SH-SY5Y (cell line): Measurements from ENCODE around the gene ONECUT3.

Experiments
- GATA2 ChIP-seq: IDR thresholded peaks from 2 replicates; pipeline ENCODE4 v1.6.1; 2011; ENCODE audit warnings: mild to moderate bottlenecking, low read depth, low read length
- GATA3 ChIP-seq: IDR thresholded peaks from 2 replicates; pipeline ENCODE4 v1.6.1; 2011; ENCODE audit warnings: low read depth, mild to moderate bottlenecking, low read length, moderate library complexity

ONECUT3 gene

DNA sequence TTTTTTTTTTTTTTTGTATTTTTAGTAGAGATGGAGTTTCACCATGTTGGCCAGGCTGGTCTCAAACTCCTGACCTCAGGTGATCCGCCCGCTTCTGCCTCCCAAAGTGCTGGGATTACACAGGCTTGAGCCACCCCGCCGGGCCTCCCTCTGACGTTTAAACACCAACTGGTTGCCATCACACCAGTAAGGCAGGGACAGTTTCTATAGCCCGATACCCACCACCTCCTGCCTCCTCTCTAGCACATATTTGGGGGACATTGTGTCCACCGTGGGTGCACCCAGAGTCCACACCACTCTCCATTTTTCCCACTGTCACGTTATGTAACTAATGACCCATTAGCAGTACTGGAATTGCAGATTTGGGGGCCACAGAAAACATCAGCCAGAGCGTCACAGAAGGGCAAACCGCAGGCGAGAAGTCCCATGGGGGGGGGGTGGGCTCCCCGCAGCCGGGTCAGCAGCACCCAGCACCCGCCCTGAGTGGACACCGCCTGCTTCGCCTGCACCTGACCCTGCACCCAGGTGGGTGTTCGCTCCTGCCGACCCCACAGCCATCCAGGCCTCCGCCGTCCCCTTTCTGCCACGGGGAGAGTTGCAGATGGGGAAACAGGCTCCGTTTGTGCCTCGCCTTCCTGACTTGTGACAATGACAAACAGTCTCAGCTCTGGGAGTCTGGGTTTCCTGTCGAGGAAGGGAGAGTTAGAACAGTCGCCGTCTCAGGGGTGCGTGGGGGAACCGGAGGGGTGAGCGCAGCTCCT, 3.6 kb downstream of the ONECUT3 start:
- TF ChIP-seq GATA2 = no peak
- no peak for TF ChIP-seq GATA3

DNA sequence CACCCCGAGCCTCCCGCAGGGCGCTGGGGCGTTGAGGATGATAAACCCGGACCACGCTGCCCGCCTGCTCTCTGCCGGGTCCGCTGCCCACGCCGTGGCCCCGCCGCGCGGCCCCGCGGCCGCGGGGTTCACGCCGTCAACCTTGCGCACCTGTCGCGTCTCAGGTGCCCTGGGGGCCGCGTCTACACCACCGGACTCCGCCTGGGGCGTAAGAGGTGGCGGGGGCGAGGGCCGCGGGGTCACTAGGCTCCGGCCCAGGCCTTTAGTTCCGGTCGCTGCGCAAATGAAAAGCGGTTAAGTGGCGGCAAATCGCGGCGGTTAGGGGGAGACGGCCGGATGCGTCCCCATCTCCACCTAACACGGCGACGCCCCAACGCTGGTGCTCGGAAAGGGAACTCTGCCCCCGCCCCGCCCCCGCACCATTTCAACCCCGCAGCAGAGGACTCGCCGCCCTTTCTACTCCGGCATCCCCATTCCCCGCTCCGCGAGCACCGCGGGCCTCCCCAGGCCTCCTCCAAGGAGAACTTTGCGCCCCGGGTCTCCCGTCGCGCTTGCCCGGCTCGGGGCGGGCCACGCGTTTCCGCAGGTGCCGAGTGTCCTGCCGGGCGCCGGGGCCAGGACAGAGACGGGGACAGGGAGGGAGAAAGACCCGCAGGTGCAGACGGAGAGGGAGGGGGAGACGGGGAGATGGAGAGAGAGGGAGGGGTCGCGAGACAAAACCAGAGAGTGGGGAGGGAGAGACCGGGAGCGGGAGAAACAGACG, 4.3 kb downstream of the ONECUT3 start:
- TF ChIP-seq GATA2 (no peak), GATA3 (no peak)

DNA sequence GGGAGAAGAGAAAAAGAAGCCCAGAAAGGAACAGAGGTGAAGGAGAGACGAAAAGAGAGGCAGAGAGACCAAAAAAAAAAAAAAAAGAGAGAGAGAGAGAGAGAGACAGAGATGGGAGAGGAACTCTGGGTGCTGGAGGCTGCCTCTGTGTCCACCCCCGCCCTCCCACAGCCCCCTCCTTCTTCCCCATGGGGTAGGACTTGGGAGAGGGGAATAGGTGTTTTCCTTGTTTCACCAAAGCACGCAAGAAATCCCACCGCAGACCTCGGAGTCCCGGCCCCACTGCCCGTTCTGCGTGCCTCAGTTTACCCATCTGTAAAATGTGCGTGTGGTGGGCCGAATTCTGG, 4.9 kb downstream of the ONECUT3 start:
- TF ChIP-seq GATA2 (no peak), GATA3 (no peak)

DNA sequence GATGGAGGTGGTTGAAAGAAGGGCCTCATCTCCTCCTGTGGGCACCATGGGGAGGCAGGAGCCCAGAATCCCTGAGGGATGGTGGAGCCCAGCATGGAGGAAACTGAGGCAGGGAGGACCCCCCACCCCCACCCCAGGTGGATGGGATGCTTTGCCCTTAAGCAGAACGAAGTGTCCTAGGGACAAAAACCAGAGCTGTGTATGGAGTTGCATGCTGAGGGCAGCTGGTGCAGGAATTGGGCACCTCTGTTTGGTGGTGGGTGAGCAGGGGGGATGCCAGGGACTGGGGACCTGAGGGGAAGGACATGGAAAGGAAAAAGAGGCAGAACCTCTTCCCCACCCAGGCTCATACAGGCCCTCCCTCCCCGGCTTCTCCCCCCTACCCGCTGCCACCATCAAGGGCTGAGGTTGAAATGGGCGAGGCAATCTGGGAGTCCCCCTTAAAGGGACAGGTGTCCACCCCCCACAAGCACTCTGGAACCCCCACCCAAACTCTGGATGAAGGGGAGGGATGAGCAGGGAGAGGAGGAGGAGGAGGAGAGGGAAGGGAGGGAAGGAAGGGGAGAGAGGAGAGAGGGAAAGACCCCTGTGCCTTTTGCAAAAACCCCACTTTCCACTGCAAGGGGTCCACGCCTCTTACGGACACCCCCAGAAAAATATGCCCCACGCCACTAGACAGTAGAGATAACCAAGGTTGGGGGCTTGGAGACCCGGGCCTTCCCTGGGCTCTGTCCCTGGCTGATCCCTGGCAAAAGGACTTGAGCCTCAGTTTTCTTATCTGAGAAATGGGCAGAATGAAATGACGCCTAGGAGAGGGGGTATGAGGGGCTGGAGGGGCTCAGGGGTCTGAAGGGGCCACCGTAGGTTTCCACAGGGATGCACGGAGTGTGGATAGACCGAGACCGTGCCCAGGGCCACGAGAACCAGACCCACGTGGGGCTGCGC, 5.9 kb downstream of the ONECUT3 start:
- TF ChIP-seq GATA2 = no peak
- TF ChIP-seq GATA3 = no peak

DNA sequence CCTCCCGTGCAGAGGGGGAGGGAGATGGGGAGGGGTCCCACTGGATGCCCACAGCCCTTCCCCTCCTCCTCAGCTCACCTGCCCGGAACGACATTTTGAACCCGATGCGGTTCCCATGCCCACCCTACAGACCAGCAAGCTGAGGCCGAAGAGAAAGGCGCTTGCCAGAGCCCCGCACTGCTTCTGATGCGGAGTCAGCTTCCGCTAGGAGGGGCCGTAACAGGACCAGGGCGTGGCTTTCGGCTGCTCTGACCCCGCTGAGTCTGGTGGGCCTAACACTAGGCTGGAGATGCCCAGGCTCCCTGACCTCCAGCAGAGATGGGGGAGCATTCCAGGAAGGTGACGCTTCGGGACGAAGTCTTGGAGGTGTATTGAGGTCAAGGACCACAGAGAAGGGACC, 6.7 kb downstream of the ONECUT3 start:
- TF ChIP-seq GATA2 (no peak), GATA3 (no peak)

DNA sequence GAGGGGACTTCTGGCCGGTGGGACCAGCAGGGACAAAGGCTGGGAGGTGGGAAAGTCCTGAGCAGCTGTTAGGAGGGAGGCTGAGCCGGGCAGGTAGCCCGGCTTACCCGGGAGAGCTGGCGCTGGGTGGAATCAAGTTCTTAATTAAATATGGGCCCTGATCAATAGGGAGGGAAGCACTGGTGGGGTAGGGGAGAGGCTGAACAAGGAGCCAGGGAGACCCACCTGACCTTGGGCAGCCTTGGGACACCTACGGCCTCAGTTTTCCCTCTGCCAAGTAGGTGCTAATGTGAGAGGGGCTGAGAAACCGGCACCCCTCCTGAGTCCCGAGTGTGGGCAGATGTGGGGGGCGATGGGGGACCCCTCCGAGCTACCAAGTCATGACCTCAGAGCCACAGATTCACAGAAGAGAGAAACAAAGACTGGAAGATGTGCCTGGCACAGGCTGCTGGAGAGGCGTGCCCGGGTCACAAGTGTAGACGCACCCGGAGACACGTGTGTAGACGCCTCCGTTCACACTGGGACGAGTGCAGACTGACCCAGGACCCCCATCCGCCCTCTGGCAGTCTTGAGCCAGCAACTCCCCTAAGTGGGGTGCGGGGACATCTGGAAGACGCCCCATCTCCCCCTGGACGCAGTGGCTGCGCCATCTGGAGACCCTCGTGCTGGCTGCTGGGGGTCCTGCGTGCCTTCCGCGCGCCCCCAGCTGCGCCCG, 8.4 kb downstream of the ONECUT3 start:
- TF ChIP-seq GATA3 (no peak), GATA2 (no peak)

DNA sequence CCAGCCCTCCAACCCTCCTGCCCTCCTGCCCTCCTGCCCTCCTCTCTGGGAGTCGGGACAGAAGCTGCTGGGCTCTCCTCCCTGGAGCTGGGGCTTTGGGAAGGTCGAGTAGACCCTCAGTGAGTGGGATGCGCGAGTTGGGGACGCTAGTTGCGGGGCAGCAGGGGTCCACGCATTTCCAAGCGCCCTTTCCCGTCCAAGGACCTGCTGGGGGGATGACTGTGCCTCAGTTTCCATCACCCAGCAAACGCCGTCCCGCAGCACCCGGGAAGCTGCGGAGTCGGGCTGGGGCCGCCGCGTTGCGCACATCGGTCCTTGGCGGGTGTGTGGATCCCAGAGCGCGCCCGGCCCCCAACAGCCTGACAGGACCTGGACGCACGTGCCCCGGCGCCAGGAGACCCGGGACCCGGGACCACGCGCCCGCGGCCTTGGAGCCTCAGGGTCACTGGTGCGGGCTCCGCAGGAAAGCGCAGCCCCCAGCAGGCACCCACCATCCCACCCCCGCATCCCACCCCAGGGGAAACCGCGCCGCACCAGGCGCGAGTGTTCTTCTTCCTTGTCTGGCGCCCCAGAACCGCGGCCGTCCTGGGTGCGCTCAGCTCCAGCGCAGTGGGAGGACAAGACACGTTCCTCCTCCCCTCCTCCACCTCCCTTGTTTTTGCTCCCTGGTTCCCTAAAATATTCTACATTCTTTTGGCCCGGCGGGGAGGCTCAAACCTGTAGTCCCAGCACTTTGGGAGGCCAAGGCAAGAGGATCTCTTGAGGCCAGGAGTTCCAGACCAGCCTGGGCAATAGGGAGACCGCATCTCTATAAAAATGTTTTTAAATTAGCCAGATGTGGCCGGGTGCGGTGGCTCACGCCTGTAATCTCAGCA, 9.2 kb downstream of the ONECUT3 start:
- no peak for TF ChIP-seq GATA2
- TF ChIP-seq GATA3 = no peak

DNA sequence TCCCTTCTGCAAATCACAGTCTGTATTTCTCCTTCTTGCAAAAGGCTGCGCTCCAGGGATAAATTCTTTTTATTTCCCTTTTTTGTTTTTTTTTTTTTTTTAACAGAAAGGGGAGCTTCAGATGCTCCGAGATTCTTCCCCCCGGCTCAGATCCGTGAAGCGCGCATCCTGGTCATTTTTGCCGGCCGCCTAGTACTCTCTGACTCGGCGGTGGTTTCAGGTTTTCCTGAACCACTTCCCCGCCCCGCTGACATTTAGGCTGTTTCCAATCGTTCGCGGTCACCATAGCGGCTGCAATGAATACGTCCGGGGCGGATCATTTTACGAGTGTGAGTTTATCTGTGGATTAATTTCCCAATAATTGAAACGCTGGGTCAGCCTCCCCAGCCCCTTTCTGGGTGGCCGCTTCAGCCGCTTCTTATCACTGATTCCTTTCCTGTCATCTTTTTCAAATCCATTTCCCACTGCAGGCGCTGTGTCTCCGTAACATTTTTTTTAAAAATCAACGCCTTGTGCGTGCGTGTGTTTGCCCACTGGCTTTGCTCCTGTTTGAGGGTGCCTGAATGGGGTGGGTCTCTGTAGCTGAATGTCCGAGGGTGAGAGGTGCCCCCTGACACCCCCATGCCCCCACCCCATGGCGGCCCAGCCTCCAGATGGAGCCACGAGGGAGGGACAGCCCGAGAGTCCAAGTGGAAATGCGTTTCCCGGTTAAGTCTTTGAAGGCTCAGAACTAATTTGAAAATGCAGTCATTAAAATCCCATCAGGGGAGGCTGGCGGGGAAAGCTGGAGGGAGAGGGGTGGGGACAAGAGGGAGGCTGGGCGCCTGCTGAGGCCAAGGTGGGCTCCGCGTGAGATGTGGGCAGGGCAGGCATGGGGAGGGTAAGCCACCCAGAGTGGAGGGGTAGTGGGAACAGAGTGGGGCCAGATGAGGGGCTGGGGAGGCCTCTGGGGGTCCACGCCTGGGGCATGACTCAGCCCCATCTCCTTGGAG, 10.6 kb downstream of the ONECUT3 start:
- TF ChIP-seq GATA2 = no peak
- TF ChIP-seq GATA3 = no peak

DNA sequence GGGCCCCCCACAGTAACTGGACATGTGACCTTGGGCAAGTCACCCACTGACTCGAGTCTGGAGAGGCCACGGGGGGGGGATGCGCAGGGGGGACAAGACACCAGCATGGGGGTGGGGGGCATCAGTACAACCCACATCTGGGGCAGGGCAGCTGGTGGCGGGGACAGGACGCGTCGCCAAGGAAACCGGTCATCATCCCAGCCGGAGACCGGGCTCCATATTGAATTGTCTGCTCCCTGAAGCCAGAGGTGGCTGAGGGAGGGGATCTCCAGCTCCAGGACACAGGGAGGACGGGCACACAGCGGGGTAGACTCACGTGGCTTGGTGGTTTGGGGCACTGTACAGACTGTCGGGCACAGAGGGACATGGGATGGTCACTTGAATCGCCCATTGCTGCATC, 11.4 kb downstream of the ONECUT3 start:
- no peak for TF ChIP-seq GATA2

DNA sequence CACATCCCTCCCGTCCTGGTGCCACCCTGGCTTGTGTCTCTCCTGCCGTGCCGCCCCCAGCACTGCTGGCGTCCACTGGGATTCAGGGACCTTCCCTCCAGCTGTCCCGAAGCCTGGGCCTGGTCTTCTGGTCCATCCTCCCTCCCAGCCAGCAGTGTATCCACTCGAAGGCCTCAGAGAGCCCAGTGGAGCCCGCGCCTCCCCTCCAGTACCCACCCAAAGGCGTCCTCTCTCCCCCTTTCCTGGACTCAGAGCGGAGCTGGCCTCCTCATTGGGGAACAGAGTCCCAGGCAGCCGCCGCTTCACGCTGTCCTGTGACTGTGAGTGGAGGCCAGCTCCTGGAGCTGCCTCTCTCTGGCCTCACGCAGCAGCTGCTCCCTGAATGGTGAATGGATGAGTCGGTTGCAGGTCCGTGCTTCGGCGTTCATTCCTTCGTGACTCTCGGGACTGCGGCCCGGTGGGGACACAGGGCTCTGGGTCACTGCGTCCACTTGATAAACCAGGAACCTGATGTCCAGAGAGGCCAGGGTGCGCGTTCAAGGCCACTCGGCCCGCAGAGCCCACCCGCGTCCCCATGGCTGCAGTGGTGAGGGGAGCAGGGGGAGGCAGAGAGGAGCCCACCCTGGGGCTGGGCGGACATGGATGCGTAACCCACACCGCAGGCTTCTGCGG, 12.1 kb downstream of the ONECUT3 start:
- TF ChIP-seq GATA3 (no peak), GATA2 (no peak)

DNA sequence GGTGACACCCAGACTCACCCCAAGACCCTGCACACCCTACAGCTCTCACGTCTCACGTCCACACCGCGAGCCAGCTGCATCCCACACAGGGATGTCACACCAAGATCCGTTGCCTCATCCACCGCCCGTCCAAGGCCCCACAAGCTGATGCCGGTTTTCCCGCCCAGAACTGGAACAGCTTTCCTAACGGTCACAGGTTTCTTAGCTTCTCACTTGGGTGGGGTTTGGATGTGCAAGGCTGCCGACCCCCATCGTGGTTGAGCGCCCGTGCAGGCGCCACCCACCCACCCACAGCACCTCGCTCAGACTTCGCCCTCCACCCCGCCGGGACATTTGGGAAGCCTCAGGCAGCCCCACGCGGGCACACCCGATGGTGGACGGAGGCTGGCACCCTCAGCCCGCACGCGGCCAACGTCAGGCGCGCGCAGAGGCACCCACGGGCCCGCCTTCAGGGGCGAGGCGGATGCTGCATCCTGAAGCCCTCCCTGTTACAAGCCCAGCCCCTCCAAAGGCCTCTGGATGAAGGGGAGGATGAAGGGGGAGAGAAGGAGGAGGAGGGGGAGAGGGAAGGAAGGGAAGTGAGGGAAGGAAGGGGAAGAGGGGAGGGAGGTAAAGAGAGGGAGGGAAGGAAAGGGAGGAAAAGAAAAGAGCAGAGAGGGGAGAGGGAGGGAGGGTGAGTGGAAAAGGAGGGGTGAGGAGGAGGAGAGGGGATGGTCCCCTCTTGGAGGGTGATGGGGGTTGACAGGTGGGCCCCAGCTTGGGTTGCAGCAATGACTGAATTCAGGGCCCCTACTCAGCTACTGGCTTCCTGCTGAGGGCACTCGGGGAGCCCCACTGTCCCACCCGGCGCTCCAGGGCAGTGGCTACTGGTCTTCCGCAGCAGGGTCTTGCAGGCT, 12.8 kb downstream of the ONECUT3 start:
- TF ChIP-seq GATA2 = no peak
- TF ChIP-seq GATA3 = no peak
